ENCODE results near the gene FHL3. TPM values are rescaled to one million over a fixed set of nuclear protein-coding genes. Genes with fewer than 3 reads are reported as not detected.

FHL3 gene
- total and polyA plus RNA-seq, 9 of the 15 experiments (the other 6 are each of a cell fraction or from before 2014, with no cell fraction given): 6.1 to 144 (median 34.1) TPM

DNA sequence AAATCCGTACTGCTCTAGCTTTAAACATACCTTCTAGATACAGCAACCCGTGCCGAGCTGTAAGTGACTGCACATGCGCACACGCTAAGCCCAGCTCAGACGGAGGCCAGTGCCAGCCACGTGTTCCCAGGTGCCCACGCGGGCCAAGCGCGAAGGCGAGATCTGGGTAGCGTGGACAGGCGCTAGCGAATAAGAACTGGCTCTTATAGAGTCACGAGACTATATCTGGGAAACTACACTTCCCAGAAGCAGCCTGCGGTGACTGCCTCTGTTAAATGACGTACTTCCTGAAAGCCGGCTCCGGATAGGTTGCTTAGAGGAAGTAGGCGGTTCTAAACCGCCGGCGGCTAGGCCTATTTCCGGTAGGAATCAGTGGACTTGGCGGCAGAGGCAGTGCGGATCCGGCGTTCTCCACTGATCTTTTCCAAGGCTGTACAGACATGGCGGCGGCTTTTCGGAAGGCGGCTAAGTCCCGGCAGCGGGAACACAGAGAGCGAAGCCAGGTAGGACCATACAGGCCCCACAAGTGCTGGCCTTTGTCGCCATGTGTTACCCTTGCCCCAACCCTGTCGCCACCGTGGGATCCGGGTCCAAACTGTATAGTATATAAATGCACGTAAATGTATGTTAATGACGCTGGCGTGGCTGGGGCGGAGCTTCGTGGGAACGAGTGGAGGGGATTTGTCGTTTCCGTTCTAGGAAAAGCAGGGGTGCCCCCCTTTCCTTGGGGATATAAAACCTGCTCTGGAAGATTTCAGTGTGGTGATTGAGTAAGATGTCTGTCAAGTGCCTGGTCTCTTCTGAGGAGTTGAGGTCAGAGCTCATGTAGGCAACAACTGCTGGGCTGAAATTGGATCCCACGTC is 7.3 kb upstream of the FHL3 start, which contains the start of gene UTP11 (continued):
- TF ChIP-seq, protein P1, sequence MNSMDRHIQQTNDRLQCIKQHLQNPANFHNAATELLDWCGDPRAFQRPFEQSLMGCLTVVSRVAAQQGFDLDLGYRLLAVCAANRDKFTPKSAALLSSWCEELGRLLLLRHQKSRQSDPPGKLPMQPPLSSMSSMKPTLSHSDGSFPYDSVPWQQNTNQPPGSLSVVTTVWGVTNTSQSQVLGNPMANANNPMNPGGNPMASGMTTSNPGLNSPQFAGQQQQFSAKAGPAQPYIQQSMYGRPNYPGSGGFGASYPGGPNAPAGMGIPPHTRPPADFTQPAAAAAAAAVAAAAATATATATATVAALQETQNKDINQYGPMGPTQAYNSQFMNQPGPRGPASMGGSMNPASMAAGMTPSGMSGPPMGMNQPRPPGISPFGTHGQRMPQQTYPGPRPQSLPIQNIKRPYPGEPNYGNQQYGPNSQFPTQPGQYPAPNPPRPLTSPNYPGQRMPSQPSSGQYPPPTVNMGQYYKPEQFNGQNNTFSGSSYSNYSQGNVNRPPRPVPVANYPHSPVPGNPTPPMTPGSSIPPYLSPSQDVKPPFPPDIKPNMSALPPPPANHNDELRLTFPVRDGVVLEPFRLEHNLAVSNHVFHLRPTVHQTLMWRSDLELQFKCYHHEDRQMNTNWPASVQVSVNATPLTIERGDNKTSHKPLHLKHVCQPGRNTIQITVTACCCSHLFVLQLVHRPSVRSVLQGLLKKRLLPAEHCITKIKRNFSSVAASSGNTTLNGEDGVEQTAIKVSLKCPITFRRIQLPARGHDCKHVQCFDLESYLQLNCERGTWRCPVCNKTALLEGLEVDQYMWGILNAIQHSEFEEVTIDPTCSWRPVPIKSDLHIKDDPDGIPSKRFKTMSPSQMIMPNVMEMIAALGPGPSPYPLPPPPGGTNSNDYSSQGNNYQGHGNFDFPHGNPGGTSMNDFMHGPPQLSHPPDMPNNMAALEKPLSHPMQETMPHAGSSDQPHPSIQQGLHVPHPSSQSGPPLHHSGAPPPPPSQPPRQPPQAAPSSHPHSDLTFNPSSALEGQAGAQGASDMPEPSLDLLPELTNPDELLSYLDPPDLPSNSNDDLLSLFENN (IDR thresholded peaks at IDR 0.05; ENCODE audit: low read depth in 2 of 2, low read length in 2 of 2): 0 out of 4 replicates have a peak, but pooled peaks of 1 of the 2 experiments have one; percentile 23
- TF ChIP-seq DIDO1 (tag; IDR thresholded peaks at IDR 0.05; ENCODE audit: low read depth) (peak; percentile 72), ZSCAN29 (IDR thresholded peaks at IDR 0.05) (0 out of 2 replicates have a peak, but pooled peaks have one; percentile 23), ARID2 (IDR thresholded peaks at IDR 0.05) (no peak), NFE2 (IDR thresholded peaks at IDR 0.05; ENCODE audit: low read depth) (no peak), ZNF589 (CRISPR knock-in tag; IDR thresholded peaks at IDR 0.05; ENCODE audit: low read depth) (peak; percentile 100), NR1H2 (CRISPR knock-in tag; IDR thresholded peaks at IDR 0.05) (peak; percentile 84), HMG20A (CRISPR knock-in tag; conservative IDR thresholded peaks at IDR 0.05) (no peak), NFIX (CRISPR knock-in tag; IDR thresholded peaks at IDR 0.05; ENCODE audit: low read depth) (0 out of 2 replicates have a peak, but pooled peaks have one; percentile 10), ZZZ3 (IDR thresholded peaks at IDR 0.05) (no peak), SRF (CRISPR knock-in tag; IDR thresholded peaks at IDR 0.05) (peak; percentile 63 to 76; a peak in 2 of 4 replicates), ZNF785 (CRISPR knock-in tag; IDR thresholded peaks at IDR 0.05) (no peak)
- TF ChIP-seq, protein P2, sequence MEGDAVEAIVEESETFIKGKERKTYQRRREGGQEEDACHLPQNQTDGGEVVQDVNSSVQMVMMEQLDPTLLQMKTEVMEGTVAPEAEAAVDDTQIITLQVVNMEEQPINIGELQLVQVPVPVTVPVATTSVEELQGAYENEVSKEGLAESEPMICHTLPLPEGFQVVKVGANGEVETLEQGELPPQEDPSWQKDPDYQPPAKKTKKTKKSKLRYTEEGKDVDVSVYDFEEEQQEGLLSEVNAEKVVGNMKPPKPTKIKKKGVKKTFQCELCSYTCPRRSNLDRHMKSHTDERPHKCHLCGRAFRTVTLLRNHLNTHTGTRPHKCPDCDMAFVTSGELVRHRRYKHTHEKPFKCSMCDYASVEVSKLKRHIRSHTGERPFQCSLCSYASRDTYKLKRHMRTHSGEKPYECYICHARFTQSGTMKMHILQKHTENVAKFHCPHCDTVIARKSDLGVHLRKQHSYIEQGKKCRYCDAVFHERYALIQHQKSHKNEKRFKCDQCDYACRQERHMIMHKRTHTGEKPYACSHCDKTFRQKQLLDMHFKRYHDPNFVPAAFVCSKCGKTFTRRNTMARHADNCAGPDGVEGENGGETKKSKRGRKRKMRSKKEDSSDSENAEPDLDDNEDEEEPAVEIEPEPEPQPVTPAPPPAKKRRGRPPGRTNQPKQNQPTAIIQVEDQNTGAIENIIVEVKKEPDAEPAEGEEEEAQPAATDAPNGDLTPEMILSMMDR (IDR thresholded peaks at IDR 0.05 in 2 of 3, conservative IDR thresholded peaks at IDR 0.05 in 1 of 3; ENCODE audit: insufficient read depth in 2 of 3, low read depth in 1 of 3, low read length in 3 of 3): peak in 1 of 3 experiments; percentile 3; a peak in 1 of 6 replicates
- TF ChIP-seq, protein P3, sequence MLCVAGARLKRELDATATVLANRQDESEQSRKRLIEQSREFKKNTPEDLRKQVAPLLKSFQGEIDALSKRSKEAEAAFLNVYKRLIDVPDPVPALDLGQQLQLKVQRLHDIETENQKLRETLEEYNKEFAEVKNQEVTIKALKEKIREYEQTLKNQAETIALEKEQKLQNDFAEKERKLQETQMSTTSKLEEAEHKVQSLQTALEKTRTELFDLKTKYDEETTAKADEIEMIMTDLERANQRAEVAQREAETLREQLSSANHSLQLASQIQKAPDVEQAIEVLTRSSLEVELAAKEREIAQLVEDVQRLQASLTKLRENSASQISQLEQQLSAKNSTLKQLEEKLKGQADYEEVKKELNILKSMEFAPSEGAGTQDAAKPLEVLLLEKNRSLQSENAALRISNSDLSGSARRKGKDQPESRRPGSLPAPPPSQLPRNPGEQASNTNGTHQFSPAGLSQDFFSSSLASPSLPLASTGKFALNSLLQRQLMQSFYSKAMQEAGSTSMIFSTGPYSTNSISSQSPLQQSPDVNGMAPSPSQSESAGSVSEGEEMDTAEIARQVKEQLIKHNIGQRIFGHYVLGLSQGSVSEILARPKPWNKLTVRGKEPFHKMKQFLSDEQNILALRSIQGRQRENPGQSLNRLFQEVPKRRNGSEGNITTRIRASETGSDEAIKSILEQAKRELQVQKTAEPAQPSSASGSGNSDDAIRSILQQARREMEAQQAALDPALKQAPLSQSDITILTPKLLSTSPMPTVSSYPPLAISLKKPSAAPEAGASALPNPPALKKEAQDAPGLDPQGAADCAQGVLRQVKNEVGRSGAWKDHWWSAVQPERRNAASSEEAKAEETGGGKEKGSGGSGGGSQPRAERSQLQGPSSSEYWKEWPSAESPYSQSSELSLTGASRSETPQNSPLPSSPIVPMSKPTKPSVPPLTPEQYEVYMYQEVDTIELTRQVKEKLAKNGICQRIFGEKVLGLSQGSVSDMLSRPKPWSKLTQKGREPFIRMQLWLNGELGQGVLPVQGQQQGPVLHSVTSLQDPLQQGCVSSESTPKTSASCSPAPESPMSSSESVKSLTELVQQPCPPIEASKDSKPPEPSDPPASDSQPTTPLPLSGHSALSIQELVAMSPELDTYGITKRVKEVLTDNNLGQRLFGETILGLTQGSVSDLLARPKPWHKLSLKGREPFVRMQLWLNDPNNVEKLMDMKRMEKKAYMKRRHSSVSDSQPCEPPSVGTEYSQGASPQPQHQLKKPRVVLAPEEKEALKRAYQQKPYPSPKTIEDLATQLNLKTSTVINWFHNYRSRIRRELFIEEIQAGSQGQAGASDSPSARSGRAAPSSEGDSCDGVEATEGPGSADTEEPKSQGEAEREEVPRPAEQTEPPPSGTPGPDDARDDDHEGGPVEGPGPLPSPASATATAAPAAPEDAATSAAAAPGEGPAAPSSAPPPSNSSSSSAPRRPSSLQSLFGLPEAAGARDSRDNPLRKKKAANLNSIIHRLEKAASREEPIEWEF (CRISPR knock-in tag; IDR thresholded peaks at IDR 0.05): peak; percentile 97
- TF ChIP-seq, protein P4, sequence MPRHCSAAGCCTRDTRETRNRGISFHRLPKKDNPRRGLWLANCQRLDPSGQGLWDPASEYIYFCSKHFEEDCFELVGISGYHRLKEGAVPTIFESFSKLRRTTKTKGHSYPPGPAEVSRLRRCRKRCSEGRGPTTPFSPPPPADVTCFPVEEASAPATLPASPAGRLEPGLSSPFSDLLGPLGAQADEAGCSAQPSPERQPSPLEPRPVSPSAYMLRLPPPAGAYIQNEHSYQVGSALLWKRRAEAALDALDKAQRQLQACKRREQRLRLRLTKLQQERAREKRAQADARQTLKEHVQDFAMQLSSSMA (CRISPR knock-in tag; IDR thresholded peaks at IDR 0.05): no peak
